Measurements from ENCODE around the gene TMEM63C.

GRCh38 chr14:77301103-77301502 lies 119.5 kb downstream of the TMEM63C start:
- TF ChIP-seq CTCF (conservative IDR thresholded peaks at IDR 0.05) (peak; percentile 90), ZFX (IDR thresholded peaks at IDR 0.05) (no peak)
